ENCODE measurements around the gene HSD17B12. TPM values are rescaled to one million over a fixed set of nuclear protein-coding genes. Genes with fewer than 3 reads are reported as not detected.
A peak's percentile ranks its signal among the peaks of the same experiment; 100 is the strongest.

HSD17B12 gene
- total RNA-seq, 1 donor from 2014 or later, result 48.4 TPM

- Histone ChIP-seq H3K9me3 (no peaks in the 10 kb centered on the region), H3K27me3 (no peaks in the 10 kb centered on the region), H3K36me3 (peaks cover 3 to 31% of the 10 kb centered on the region in 2 donors), H3K27ac (peak overlapping the region; percentile 41), H3K4me1 (peaks cover 7% of the 10 kb centered on the region), H3K4me3 (no peak overlapping the region)
- TF ChIP-seq CTCF (IDR thresholded peaks at IDR 0.05) (no peak), POLR2A (IDR thresholded peaks at IDR 0.05) (no peak), POLR2AphosphoS5 (IDR thresholded peaks at IDR 0.05; ENCODE audit: insufficient read depth in 1 of 2, low read depth in 1 of 2) (no peak)
- no peak for DNase-seq (ENCODE audit: extremely low spot score in 2 of 2)
- intact Hi-C loops (cut with DNase I), result no loop called here
Measured at GRCh38 chr11:43903969-43904368, 223.4 kb downstream of the HSD17B12 start.

GRCh38 chr11:43904742-43905535 is 224.4 kb downstream of the HSD17B12 start:
- Histone ChIP-seq H3K27ac (peak overlapping the region; percentile 55), H3K36me3 (peaks cover 3 to 31% of the 10 kb centered on the region in 2 donors), H3K4me3 (no peak overlapping the region), H3K9me3 (no peaks in the 10 kb centered on the region), H3K27me3 (no peaks in the 10 kb centered on the region), H3K4me1 (peaks cover 7% of the 10 kb centered on the region)
- intact Hi-C loops (cut with DNase I), result no loop called here
- no peak for DNase-seq (ENCODE audit: extremely low spot score in 2 of 2)
- TF ChIP-seq POLR2AphosphoS5 (IDR thresholded peaks at IDR 0.05; ENCODE audit: insufficient read depth in 1 of 2, low read depth in 1 of 2) (peak in 1 of 2 donors; percentile 35), CTCF (IDR thresholded peaks at IDR 0.05) (no peak), POLR2A (IDR thresholded peaks at IDR 0.05) (no peak)

GRCh38 chr11:43905813-43906241 is 225.3 kb downstream of the HSD17B12 start:
- H3K27me3 ChIP-seq, result no peaks in the 10 kb centered on the region
- DNase-seq (ENCODE audit: extremely low spot score in 2 of 2), result no peak
- peak overlapping the region; percentile 55 for H3K27ac ChIP-seq
- no peaks in the 10 kb centered on the region for H3K9me3 ChIP-seq
- H3K4me3 ChIP-seq, result no peak overlapping the region
- H3K4me1 ChIP-seq, result peaks cover 7% of the 10 kb centered on the region
- TF ChIP-seq POLR2A (IDR thresholded peaks at IDR 0.05) (no peak), POLR2AphosphoS5 (IDR thresholded peaks at IDR 0.05; ENCODE audit: insufficient read depth in 1 of 2, low read depth in 1 of 2) (no peak), CTCF (IDR thresholded peaks at IDR 0.05) (no peak)
- H3K36me3 ChIP-seq, result peaks cover 3 to 34% of the 10 kb centered on the region in 2 donors
- intact Hi-C loops (cut with DNase I), result no loop called here

Small RNA genes within 50 kb of the gene (small RNA-seq; reads per million reads assigned to genes)
- not detected for gene PHBP2
- not detected for gene RPL23AP63

Other genes with a start within 250 kb of the HSD17B12 start
- gene ALKBH3, start 200.1 kb downstream of the HSD17B12 start, total RNA-seq, result 33.4 TPM